Measurements from ENCODE around the gene PEBP1. TPM values are rescaled to one million over a fixed set of nuclear protein-coding genes. Genes with fewer than 3 reads are reported as not detected.

Gene PEBP1
- total and polyA plus RNA-seq, 11 donors = 295 to 751 (median 420) TPM

DNA sequence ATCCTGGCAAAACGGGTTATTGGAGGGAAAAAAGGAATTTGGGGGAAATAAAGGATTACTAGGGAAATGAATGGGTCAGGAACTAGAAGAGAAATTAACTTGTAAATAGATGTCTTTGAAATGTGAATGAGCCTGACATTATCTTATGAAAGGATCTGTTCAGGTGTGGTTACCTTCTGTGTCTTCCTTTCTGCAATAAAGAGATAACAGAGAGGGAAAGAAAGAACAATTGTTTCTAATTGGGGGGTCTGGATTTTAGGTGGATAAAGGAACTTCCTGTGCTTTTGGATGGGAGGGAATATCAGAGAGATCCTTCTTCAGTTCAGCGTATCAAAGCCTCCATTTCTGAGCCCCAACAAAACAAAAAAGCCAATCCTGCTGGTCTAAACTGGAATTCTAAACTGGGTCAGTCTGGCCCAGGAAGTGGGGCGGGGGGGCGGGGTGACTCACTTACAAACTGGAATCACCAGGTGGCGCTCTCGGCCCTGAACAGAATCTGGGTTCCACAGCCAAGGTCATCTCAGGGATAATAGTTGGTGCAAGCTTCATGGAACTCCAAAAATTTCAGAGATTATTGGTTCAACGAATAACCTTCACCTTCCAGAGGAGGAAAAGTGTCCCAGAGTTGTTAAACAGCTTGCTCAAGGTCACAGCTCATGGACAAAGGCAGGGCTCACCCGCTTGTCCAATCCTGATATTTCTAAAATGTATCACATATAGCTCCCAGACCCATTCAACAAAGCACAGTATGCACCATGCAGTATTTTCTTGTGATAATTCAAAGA lies 15.2 kb upstream of the PEBP1 start:
- no peak overlapping the region for H3K4me3 ChIP-seq
- peak; percentile 69 to 79 (median 72) for DNase-seq
- intact Hi-C loops (cut with DNase I) = loop anchor here in 7 of 10 donors (1.0 to 5.0 kb wide), 4 partner anchors 62 to 257 kb away; partner anchors contain the start of gene SUDS3 (in 7 of the 7)
- no peaks in the 10 kb centered on the region for H3K9me3 ChIP-seq
- H3K27me3 ChIP-seq = no peaks in the 10 kb centered on the region
- peaks cover 0 to 8% (median 0%) of the 10 kb centered on the region in 9 donors for H3K36me3 ChIP-seq
- peaks cover 0 to 11% (median 6%) of the 10 kb centered on the region in 12 donors for H3K4me1 ChIP-seq
- WGBS, 4 donors = 22 to 26% (median 24%) methylated on average over 6 to 8 of the region's 8 CpGs
- H3K27ac ChIP-seq = peak overlapping the region in 10 of 12 donors; percentile 35 to 78 (median 62)
- peak; percentile 78 to 93 (median 86) for ATAC-seq
- no peak for TF ChIP-seq POLR2A (IDR thresholded peaks at IDR 0.05)
- peak; percentile 62 to 89 (median 79) for TF ChIP-seq CTCF (IDR thresholded peaks at IDR 0.05)

GRCh38 chr12:118122264-118122663 lies 13.7 kb upstream of the PEBP1 start:
- DNase-seq (no peak), ATAC-seq (no peak)
- TF ChIP-seq POLR2A (IDR thresholded peaks at IDR 0.05) (no peak), CTCF (IDR thresholded peaks at IDR 0.05) (no peak)
- Histone ChIP-seq H3K4me3 (no peak overlapping the region), H3K36me3 (peaks cover 0 to 4% (median 0%) of the 10 kb centered on the region in 9 donors), H3K27ac (no peak overlapping the region), H3K4me1 (peaks cover 0 to 18% (median 6%) of the 10 kb centered on the region in 12 donors), H3K27me3 (no peaks in the 10 kb centered on the region), H3K9me3 (no peaks in the 10 kb centered on the region)
- 89 to 98% (median 98%) methylated on average over 6 of the region's 6 CpGs for WGBS, 4 donors
- intact Hi-C loops (cut with DNase I) = loop anchor here in 5 of 10 donors (5.0 kb wide), 2 partner anchors 60 to 255 kb away; partner anchors contain the start of gene SUDS3 (in 4 of the 5)

- TF ChIP-seq POLR2A (IDR thresholded peaks at IDR 0.05) = no peak
- TF ChIP-seq CTCF (IDR thresholded peaks at IDR 0.05) = no peak
- no peak for DNase-seq
- WGBS, 4 donors = 95 to 98% (median 96%) methylated on average over 5 of the region's 5 CpGs
- Histone ChIP-seq H3K9me3 (no peaks in the 10 kb centered on the region), H3K4me1 (peaks cover 0 to 18% (median 6%) of the 10 kb centered on the region in 12 donors), H3K27ac (no peak overlapping the region), H3K27me3 (no peaks in the 10 kb centered on the region), H3K4me3 (no peak overlapping the region), H3K36me3 (peaks cover 0 to 4% (median 0%) of the 10 kb centered on the region in 9 donors)
- intact Hi-C loops (cut with DNase I) = loop anchor here in 5 of 10 donors (5.0 kb wide), 2 partner anchors 58 to 253 kb away; partner anchors contain the start of gene SUDS3 (in 4 of the 5)
- ATAC-seq = no peak
Measured at GRCh38 chr12:118124333-118124874, 11.5 kb upstream of the PEBP1 start.

- Histone ChIP-seq H3K27me3 (no peaks in the 10 kb centered on the region), H3K4me1 (peaks cover 0 to 14% (median 5%) of the 10 kb centered on the region in 12 donors), H3K27ac (peak overlapping the region in 7 of 12 donors; percentile 39 to 77 (median 47)), H3K36me3 (peaks cover 0 to 4% (median 0%) of the 10 kb centered on the region in 9 donors), H3K9me3 (no peaks in the 10 kb centered on the region), H3K4me3 (no peak overlapping the region)
- no peak for DNase-seq
- TF ChIP-seq CTCF (IDR thresholded peaks at IDR 0.05) = no peak
- TF ChIP-seq POLR2A (IDR thresholded peaks at IDR 0.05) = no peak
- no peak for ATAC-seq
- intact Hi-C loops (cut with DNase I) = no loop called here
- WGBS, 4 donors = 93 to 96% (median 93%) methylated on average over 4 of the region's 4 CpGs
Measured at GRCh38 chr12:118125743-118126118, 10.2 kb upstream of the PEBP1 start.
